Measurements from ENCODE around the gene PC.

The PC gene

GRCh38 chr11:66885469-66885868, 72.7 kb downstream of the PC start:
- no peak overlapping the region for H2BK15ac ChIP-seq (ENCODE audit: low read depth, poor library complexity, severe bottlenecking)
- no peak overlapping the region for H3K4ac ChIP-seq (ENCODE audit: low read depth in 1 of 2, low read length in 2 of 2)
- WGBS = 99% methylated on average over 4 of the region's 4 CpGs
- no peak overlapping the region for H3K14ac ChIP-seq (ENCODE audit: low read length in 2 of 2)
- H3K27ac ChIP-seq (ENCODE audit: low read length, poor library complexity, severe bottlenecking) = no peak overlapping the region
- DNase-seq = no peak
- H4K8ac ChIP-seq (ENCODE audit: low read length) = no peak overlapping the region
- no peak overlapping the region for H2AFZ ChIP-seq (ENCODE audit: low read depth, low read length)
- H3K27me3 ChIP-seq (ENCODE audit: control insufficient read depth in 1 of 2, insufficient read depth in 1 of 2, low read length in 2 of 2) = peaks cover 0 to 4% of the 10 kb centered on the region in 2 experiments
- H2BK120ac ChIP-seq (ENCODE audit: low read depth, low read length) = no peak overlapping the region
- no peak overlapping the region for H3K18ac ChIP-seq (ENCODE audit: low read depth in 1 of 2, low read length in 2 of 2)
- no peak overlapping the region for H3K9ac ChIP-seq (ENCODE audit: low read length)
- H3K36me3 ChIP-seq (ENCODE audit: control insufficient read depth in 1 of 2, insufficient read depth in 2 of 2, low read depth in 1 of 2, low read length in 2 of 2) = no peaks in the 10 kb centered on the region
- no peak overlapping the region for H3K4me2 ChIP-seq (ENCODE audit: low read length, poor library complexity, severe bottlenecking)
- H2AK5ac ChIP-seq (ENCODE audit: low read length, severe bottlenecking) = peak overlapping the region; percentile 66
- H3K4me3 ChIP-seq (ENCODE audit: insufficient read depth in 1 of 2, low read depth in 1 of 2, low read length in 2 of 2) = no peak overlapping the region
- no peak overlapping the region for H2BK12ac ChIP-seq (ENCODE audit: low read length in 2 of 2)
- H3K79me1 ChIP-seq (replicated peaks; ENCODE audit: low read length, poor library complexity, severe bottlenecking) = peaks cover 14% of the 10 kb centered on the region
- H4K91ac ChIP-seq (ENCODE audit: low read length) = no peak overlapping the region
- H2BK5ac ChIP-seq (ENCODE audit: low read depth, low read length, poor library complexity, severe bottlenecking) = no peak overlapping the region
- H3K23ac ChIP-seq (ENCODE audit: low read length in 2 of 2) = no peak overlapping the region
- H3K9me3 ChIP-seq (ENCODE audit: control insufficient read depth, low read length) = no peaks in the 10 kb centered on the region
- peaks cover 39% of the 10 kb centered on the region for H3K4me1 ChIP-seq (ENCODE audit: control insufficient read depth, insufficient read depth, low read depth, low read length)

- Histone ChIP-seq H3K27me3 (ENCODE audit: control insufficient read depth in 1 of 2, insufficient read depth in 1 of 2, low read length in 2 of 2) (peaks cover 0 to 4% of the 10 kb centered on the region in 2 experiments), H3K4me3 (ENCODE audit: insufficient read depth in 1 of 2, low read depth in 1 of 2, low read length in 2 of 2) (no peak overlapping the region), H3K4me2 (ENCODE audit: low read length, poor library complexity, severe bottlenecking) (no peak overlapping the region), H3K14ac (ENCODE audit: low read length in 2 of 2) (no peak overlapping the region), H3K18ac (ENCODE audit: low read depth in 1 of 2, low read length in 2 of 2) (no peak overlapping the region), H4K8ac (ENCODE audit: low read length) (no peak overlapping the region), H3K4me1 (ENCODE audit: control insufficient read depth, insufficient read depth, low read depth, low read length) (peaks cover 42% of the 10 kb centered on the region), H3K79me1 (replicated peaks; ENCODE audit: low read length, poor library complexity, severe bottlenecking) (peaks cover 19% of the 10 kb centered on the region), H2BK120ac (ENCODE audit: low read depth, low read length) (no peak overlapping the region), H3K36me3 (ENCODE audit: control insufficient read depth in 1 of 2, insufficient read depth in 2 of 2, low read depth in 1 of 2, low read length in 2 of 2) (peaks cover 0 to 2% of the 10 kb centered on the region in 2 experiments), H3K9ac (ENCODE audit: low read length) (no peak overlapping the region), H3K9me3 (ENCODE audit: control insufficient read depth, low read length) (no peaks in the 10 kb centered on the region), H2BK5ac (ENCODE audit: low read depth, low read length, poor library complexity, severe bottlenecking) (no peak overlapping the region), H3K27ac (ENCODE audit: low read length, poor library complexity, severe bottlenecking) (no peak overlapping the region), H2BK12ac (ENCODE audit: low read length in 2 of 2) (no peak overlapping the region), H2AK5ac (ENCODE audit: low read length, severe bottlenecking) (peak overlapping the region; percentile 54), H3K4ac (ENCODE audit: low read depth in 1 of 2, low read length in 2 of 2) (no peak overlapping the region), H4K91ac (ENCODE audit: low read length) (no peak overlapping the region), H3K23ac (ENCODE audit: low read length in 2 of 2) (no peak overlapping the region), H2AFZ (ENCODE audit: low read depth, low read length) (no peak overlapping the region), H2BK15ac (ENCODE audit: low read depth, poor library complexity, severe bottlenecking) (no peak overlapping the region)
- no peak for DNase-seq
- over 99% methylated on average over 4 of the region's 4 CpGs for WGBS
Observed at GRCh38 chr11:66884443-66884842, 73.7 kb downstream of the PC start.

- H3K27ac ChIP-seq (ENCODE audit: low read length, poor library complexity, severe bottlenecking) = no peak overlapping the region
- no peaks in the 10 kb centered on the region for H3K9me3 ChIP-seq (ENCODE audit: control insufficient read depth, low read length)
- H4K8ac ChIP-seq (ENCODE audit: low read length) = peak overlapping the region; percentile 27
- no peak overlapping the region for H2BK15ac ChIP-seq (ENCODE audit: low read depth, poor library complexity, severe bottlenecking)
- H3K4me3 ChIP-seq (ENCODE audit: insufficient read depth in 1 of 2, low read depth in 1 of 2, low read length in 2 of 2) = no peak overlapping the region
- peaks cover 0 to 3% of the 10 kb centered on the region in 2 experiments for H3K36me3 ChIP-seq (ENCODE audit: control insufficient read depth in 1 of 2, insufficient read depth in 2 of 2, low read depth in 1 of 2, low read length in 2 of 2)
- H2AFZ ChIP-seq (ENCODE audit: low read depth, low read length) = no peak overlapping the region
- H3K14ac ChIP-seq (ENCODE audit: low read length in 2 of 2) = no peak overlapping the region
- WGBS = 58% methylated on average over 28 of the region's 29 CpGs
- H3K4me2 ChIP-seq (ENCODE audit: low read length, poor library complexity, severe bottlenecking) = no peak overlapping the region
- no peak overlapping the region for H3K9ac ChIP-seq (ENCODE audit: low read length)
- H3K18ac ChIP-seq (ENCODE audit: low read depth in 1 of 2, low read length in 2 of 2) = peak overlapping the region in 1 of 2 experiments; percentile 18
- no peak overlapping the region for H3K4ac ChIP-seq (ENCODE audit: low read depth in 1 of 2, low read length in 2 of 2)
- H4K91ac ChIP-seq (ENCODE audit: low read length) = no peak overlapping the region
- H2AK5ac ChIP-seq (ENCODE audit: low read length, severe bottlenecking) = peak overlapping the region; percentile 28
- peaks cover 43% of the 10 kb centered on the region for H3K4me1 ChIP-seq (ENCODE audit: control insufficient read depth, insufficient read depth, low read depth, low read length)
- peak; percentile 52 for DNase-seq
- H3K79me1 ChIP-seq (replicated peaks; ENCODE audit: low read length, poor library complexity, severe bottlenecking) = peaks cover 28% of the 10 kb centered on the region
- peak overlapping the region in 1 of 2 experiments; percentile 18 for H2BK12ac ChIP-seq (ENCODE audit: low read length in 2 of 2)
- no peak overlapping the region for H2BK5ac ChIP-seq (ENCODE audit: low read depth, low read length, poor library complexity, severe bottlenecking)
- H3K27me3 ChIP-seq (ENCODE audit: control insufficient read depth in 1 of 2, insufficient read depth in 1 of 2, low read length in 2 of 2) = peaks cover 0 to 4% of the 10 kb centered on the region in 2 experiments
- H3K23ac ChIP-seq (ENCODE audit: low read length in 2 of 2) = no peak overlapping the region
- no peak overlapping the region for H2BK120ac ChIP-seq (ENCODE audit: low read depth, low read length)
Observed at GRCh38 chr11:66883016-66883965, 74.9 kb downstream of the PC start.

DNA sequence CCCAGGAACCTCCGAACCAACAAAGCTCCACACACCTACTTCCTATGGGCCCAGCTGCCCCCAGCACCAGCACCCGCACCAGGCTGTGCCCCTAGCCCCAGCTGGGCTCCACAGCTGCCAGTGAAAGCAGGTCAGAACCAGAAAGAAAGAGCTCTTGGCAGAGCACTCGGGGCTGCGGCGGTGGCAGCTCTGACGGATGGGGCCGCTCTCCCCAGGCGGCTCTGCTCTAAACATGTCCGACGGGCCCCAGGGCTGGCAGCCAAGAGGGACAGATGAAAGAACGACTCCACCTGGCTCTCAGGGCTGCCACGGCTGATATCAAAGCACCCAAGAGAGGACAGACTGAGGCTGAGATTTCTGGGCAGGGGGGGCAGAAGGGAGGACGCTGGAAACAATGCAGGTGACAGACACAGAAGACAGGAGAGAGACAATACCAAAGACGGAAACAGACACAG, 75.6 kb downstream of the PC start:
- no peak overlapping the region for H3K4ac ChIP-seq (ENCODE audit: low read depth in 1 of 2, low read length in 2 of 2)
- no peak overlapping the region for H2BK5ac ChIP-seq (ENCODE audit: low read depth, low read length, poor library complexity, severe bottlenecking)
- no peak overlapping the region for H3K27ac ChIP-seq (ENCODE audit: low read length, poor library complexity, severe bottlenecking)
- no peak for DNase-seq
- H3K9ac ChIP-seq (ENCODE audit: low read length) = no peak overlapping the region
- no peaks in the 10 kb centered on the region for H3K9me3 ChIP-seq (ENCODE audit: control insufficient read depth, low read length)
- H2AK5ac ChIP-seq (ENCODE audit: low read length, severe bottlenecking) = no peak overlapping the region
- no peak overlapping the region for H2BK15ac ChIP-seq (ENCODE audit: low read depth, poor library complexity, severe bottlenecking)
- H3K79me1 ChIP-seq (replicated peaks; ENCODE audit: low read length, poor library complexity, severe bottlenecking) = peaks cover 29% of the 10 kb centered on the region
- no peak overlapping the region for H3K4me2 ChIP-seq (ENCODE audit: low read length, poor library complexity, severe bottlenecking)
- H4K8ac ChIP-seq (ENCODE audit: low read length) = no peak overlapping the region
- no peak overlapping the region for H3K23ac ChIP-seq (ENCODE audit: low read length in 2 of 2)
- H3K36me3 ChIP-seq (ENCODE audit: control insufficient read depth in 1 of 2, insufficient read depth in 2 of 2, low read depth in 1 of 2, low read length in 2 of 2) = peaks cover 0 to 3% of the 10 kb centered on the region in 2 experiments
- H3K14ac ChIP-seq (ENCODE audit: low read length in 2 of 2) = no peak overlapping the region
- H3K18ac ChIP-seq (ENCODE audit: low read depth in 1 of 2, low read length in 2 of 2) = no peak overlapping the region
- H4K91ac ChIP-seq (ENCODE audit: low read length) = no peak overlapping the region
- WGBS = 90% methylated on average over 14 of the region's 14 CpGs
- no peak overlapping the region for H2AFZ ChIP-seq (ENCODE audit: low read depth, low read length)
- H3K4me3 ChIP-seq (ENCODE audit: insufficient read depth in 1 of 2, low read depth in 1 of 2, low read length in 2 of 2) = no peak overlapping the region
- no peak overlapping the region for H2BK12ac ChIP-seq (ENCODE audit: low read length in 2 of 2)
- H3K4me1 ChIP-seq (ENCODE audit: control insufficient read depth, insufficient read depth, low read depth, low read length) = peaks cover 45% of the 10 kb centered on the region
- H2BK120ac ChIP-seq (ENCODE audit: low read depth, low read length) = no peak overlapping the region
- H3K27me3 ChIP-seq (ENCODE audit: control insufficient read depth in 1 of 2, insufficient read depth in 1 of 2, low read length in 2 of 2) = peaks cover 0 to 4% of the 10 kb centered on the region in 2 experiments
